Cardiac muscle cell (in vitro differentiated cells and primary cell): ENCODE results near the gene RPL28. TPM values are rescaled to one million over a fixed set of nuclear protein-coding genes. Genes with fewer than 3 reads are reported as not detected.

Source experiments
- DNase-seq, 2 donors: peaks; one replicate each; pipeline versions ENCODE4 v3.0.0 to v3.0.0-alpha.2; 2010 to 2017; ENCODE audit warnings: low read depth in 1 of 2, low spot score in 1 of 2
- H3K27ac ChIP-seq: fragments of 200-600 bp; sonication (generic); 2 replicates; pipeline ENCODE4 v1.5.1; 2016
- H3K27me3 ChIP-seq: fragments of 200-600 bp; sonication (generic); 2 replicates; pipeline ENCODE4 v1.6.0; 2016; ENCODE audit warnings: control low read depth
- H3K36me3 ChIP-seq: fragments of 200-600 bp; sonication (generic); 2 replicates; pipeline ENCODE4 v1.5.1; 2016; ENCODE audit warnings: control low read depth
- H3K4me1 ChIP-seq: fragments of 200-600 bp; sonication (generic); 2 replicates; pipeline ENCODE4 v1.8.1; 2017; ENCODE audit warnings: low read depth, mild to moderate bottlenecking, mixed run types
- H3K4me3 ChIP-seq: fragments of 200-600 bp; sonication (generic); 2 replicates; pipeline ENCODE4 v1.5.1; 2016; ENCODE audit warnings: mild to moderate bottlenecking
- H3K9me3 ChIP-seq: fragments of 200-600 bp; sonication (generic); 2 replicates; pipeline ENCODE4 v1.5.1; 2017; ENCODE audit warnings: low read depth, mild to moderate bottlenecking, control low read depth
- CTCF ChIP-seq: IDR thresholded peaks from 2 replicates; pipeline ENCODE4 v1.5.1; 2012; ENCODE audit warnings: low read depth, mild to moderate bottlenecking, low read length
- polyA plus RNA-seq: library from polyadenylated mRNA; unstranded; fragments of >200 nt; fragmentation: Nextera tagmentation; extraction: Ambion mirVana; gene quantifications from 2 replicates; pipeline ENCODE4 v1.2.1, GENCODE V29; 2016
- total RNA-seq: library from RNA; depleted of rRNA; stranded (reverse); fragments of >200 nt; gene quantifications from 2 replicates; pipeline ENCODE4 v1.2.3, GENCODE V29; 2016

Gene RPL28
- total and polyA plus RNA-seq, 2 experiments from 2014 or later = 273 to 1,325 TPM

GRCh38 chr19:55434356-55434919, 48.7 kb downstream of the RPL28 start:
- no peak for TF ChIP-seq CTCF
- Histone ChIP-seq H3K27me3 (peaks cover 16% of the 10 kb centered on the region), H3K27ac (no peak overlapping the region), H3K4me1 (no peaks in the 10 kb centered on the region), H3K36me3 (no peaks in the 10 kb centered on the region), H3K4me3 (no peak overlapping the region), H3K9me3 (no peaks in the 10 kb centered on the region)
- DNase-seq = no peak

- no peak for DNase-seq
- Histone ChIP-seq H3K4me3 (no peak overlapping the region), H3K4me1 (no peaks in the 10 kb centered on the region), H3K9me3 (no peaks in the 10 kb centered on the region), H3K36me3 (no peaks in the 10 kb centered on the region), H3K27me3 (peaks cover 22% of the 10 kb centered on the region), H3K27ac (no peak overlapping the region)
- no peak for TF ChIP-seq CTCF
Measured at GRCh38 chr19:55435020-55435419, 49.3 kb downstream of the RPL28 start.

GRCh38 chr19:55436847-55437246, 51.1 kb downstream of the RPL28 start:
- no peak for DNase-seq
- no peaks in the 10 kb centered on the region for H3K36me3 ChIP-seq
- H3K4me3 ChIP-seq = no peak overlapping the region
- TF ChIP-seq CTCF = no peak
- H3K9me3 ChIP-seq = no peaks in the 10 kb centered on the region
- peaks cover 40% of the 10 kb centered on the region for H3K27me3 ChIP-seq
- no peak overlapping the region for H3K27ac ChIP-seq
- no peaks in the 10 kb centered on the region for H3K4me1 ChIP-seq

GRCh38 chr19:55437410-55437809, 51.7 kb downstream of the RPL28 start:
- Histone ChIP-seq H3K4me3 (no peak overlapping the region), H3K27me3 (peaks cover 46% of the 10 kb centered on the region), H3K9me3 (no peaks in the 10 kb centered on the region), H3K36me3 (no peaks in the 10 kb centered on the region), H3K4me1 (no peaks in the 10 kb centered on the region), H3K27ac (no peak overlapping the region)
- TF ChIP-seq CTCF = no peak
- peak; percentile 83 to 90 for DNase-seq

GRCh38 chr19:55439052-55439451, 53.3 kb downstream of the RPL28 start:
- Histone ChIP-seq H3K4me3 (no peak overlapping the region), H3K27me3 (peaks cover 62% of the 10 kb centered on the region), H3K36me3 (no peaks in the 10 kb centered on the region), H3K27ac (no peak overlapping the region), H3K4me1 (no peaks in the 10 kb centered on the region), H3K9me3 (no peaks in the 10 kb centered on the region)
- no peak for DNase-seq
- no peak for TF ChIP-seq CTCF
